ENCODE results near the gene DCST1. TPM values are rescaled to one million over a fixed set of nuclear protein-coding genes. Genes with fewer than 3 reads are reported as not detected.
A peak's percentile ranks its signal among the peaks of the same experiment; 100 is the strongest.

The DCST1 gene
- total and polyA plus RNA-seq, 2 of the 4 experiments (the other 2 are of a cell fraction) = not detected

GRCh38 chr1:154996966-154997701 lies 36.5 kb upstream of the DCST1 start:
- no peak overlapping the region for H3K4me2 ChIP-seq (ENCODE audit: low read depth, low read length)
- peaks cover 7% of the 10 kb centered on the region for H3K9me1 ChIP-seq (ENCODE audit: insufficient read depth, low read length)
- no TSS peak for BruUV-seq (replicated peaks)
- peaks cover 0 to 23% of the 10 kb centered on the region in 2 experiments; a peak in 2 of 4 replicates for H3K79me1 ChIP-seq (ENCODE audit: low read depth in 1 of 2, low read length in 2 of 2)
- no peak overlapping the region for H3K9ac ChIP-seq (ENCODE audit: low read depth, low read length)
- no peaks in the 10 kb centered on the region for H4K20me1 ChIP-seq (ENCODE audit: insufficient read depth, low read length)
- H2BK120ac ChIP-seq (ENCODE audit: low read depth, low read length) = no peak overlapping the region
- H3K18ac ChIP-seq (ENCODE audit: low read depth, low read length) = no peak overlapping the region
- H3K14ac ChIP-seq (replicated peaks; ENCODE audit: low read depth, low read length) = no peak overlapping the region
- no peak overlapping the region for H3K27ac ChIP-seq (ENCODE audit: insufficient read depth, low read length)
- no peak overlapping the region for H3K4ac ChIP-seq (ENCODE audit: low read depth, low read length)
- no peak overlapping the region for H3K56ac ChIP-seq (ENCODE audit: extremely low read depth, insufficient read depth, low read length)
- H2AFZ ChIP-seq (replicated peaks; ENCODE audit: low read length, poor library complexity) = no peak overlapping the region
- CTCF ChIA-PET = interaction anchor here (0.7 to 0.9 kb wide), 2 partner anchors 36 to 536 kb away, joined by 3 to 5 read pairs; partner anchors contain the start of gene PYGO2
- no peak overlapping the region for H4K5ac ChIP-seq (ENCODE audit: low read depth, low read length)
- H3K23ac ChIP-seq (ENCODE audit: low read depth, low read length) = no peak overlapping the region
- DNase-seq = no peak
- no peaks in the 10 kb centered on the region for H3K36me3 ChIP-seq (ENCODE audit: control insufficient read depth, insufficient read depth, low read length)
- POLR2A ChIA-PET (ENCODE audit: unreplicated experiment) = interaction anchor here (1.6 kb wide), 1 partner anchor 25 kb away, joined by 4 read pairs; no protein-coding TSS in a partner anchor
- no peaks in the 10 kb centered on the region for H3K9me3 ChIP-seq (ENCODE audit: control insufficient read depth, insufficient read depth, low read length)
- intact Hi-C loops (cut with micrococcal nuclease) = no loop called here
- WGBS, 2 experiments (ENCODE audit: extremely low coverage in 2 of 2, insufficient read length in 1 of 2) = no CpG with 5 or more reads among the region's 15 CpGs
- in situ Hi-C loops (cut with MboI; ENCODE audit: low sequenced_read_pairs) = no loop called here
- no peak overlapping the region for H4K8ac ChIP-seq (ENCODE audit: low read depth in 2 of 2, low read length in 2 of 2)
- H2BK20ac ChIP-seq (ENCODE audit: low read depth, low read length) = no peak overlapping the region
- no peaks in the 10 kb centered on the region for H3K27me3 ChIP-seq (ENCODE audit: control insufficient read depth, insufficient read depth, low read length)
- H3K4me1 ChIP-seq (ENCODE audit: control insufficient read depth, insufficient read depth, low read length) = peaks cover 13% of the 10 kb centered on the region
- H2BK5ac ChIP-seq (ENCODE audit: low read depth, low read length, poor library complexity, severe bottlenecking) = no peak overlapping the region
- no peak overlapping the region for H2AK5ac ChIP-seq (ENCODE audit: low read depth, low read length)
- H2BK15ac ChIP-seq (ENCODE audit: low read depth, low read length) = no peak overlapping the region
- dilution Hi-C loops (cut with HindIII; ENCODE audit: low sequenced_read_pairs, unreplicated experiment) = no loop called here
- no peak for ATAC-seq (ENCODE audit: low read depth)
- no peak overlapping the region for H3K4me3 ChIP-seq (ENCODE audit: insufficient read depth, low read depth, low read length)
- H4K91ac ChIP-seq (ENCODE audit: insufficient read depth, low read depth, low read length) = no peak overlapping the region
- H2AK9ac ChIP-seq (replicated peaks; ENCODE audit: low read depth, low read length, poor library complexity) = peak overlapping the region; percentile 48
- no peak for TF ChIP-seq RFX5 (IDR thresholded peaks at IDR 0.05; ENCODE audit: low read depth, low read length)
- TF ChIP-seq USF2 (IDR thresholded peaks at IDR 0.05; ENCODE audit: low read depth, low read length) = no peak
- no peak for TF ChIP-seq MAFK (IDR thresholded peaks at IDR 0.05; ENCODE audit: low read depth, low read length)
- TF ChIP-seq FOS (IDR thresholded peaks at IDR 0.05; ENCODE audit: low read depth, low read length) = no peak
- TF ChIP-seq SMC3 (IDR thresholded peaks at IDR 0.05; ENCODE audit: low read depth, low read length) = no peak
- TF ChIP-seq CEBPB (IDR thresholded peaks at IDR 0.05; ENCODE audit: low read depth, low read length) = no peak
- TF ChIP-seq CTCF (conservative IDR thresholded peaks at IDR 0.05; ENCODE audit: low read depth, low read length) = no peak
- no peak for TF ChIP-seq CHD1 (IDR thresholded peaks at IDR 0.05; ENCODE audit: low read depth, low read length)
- TF ChIP-seq, protein P1, sequence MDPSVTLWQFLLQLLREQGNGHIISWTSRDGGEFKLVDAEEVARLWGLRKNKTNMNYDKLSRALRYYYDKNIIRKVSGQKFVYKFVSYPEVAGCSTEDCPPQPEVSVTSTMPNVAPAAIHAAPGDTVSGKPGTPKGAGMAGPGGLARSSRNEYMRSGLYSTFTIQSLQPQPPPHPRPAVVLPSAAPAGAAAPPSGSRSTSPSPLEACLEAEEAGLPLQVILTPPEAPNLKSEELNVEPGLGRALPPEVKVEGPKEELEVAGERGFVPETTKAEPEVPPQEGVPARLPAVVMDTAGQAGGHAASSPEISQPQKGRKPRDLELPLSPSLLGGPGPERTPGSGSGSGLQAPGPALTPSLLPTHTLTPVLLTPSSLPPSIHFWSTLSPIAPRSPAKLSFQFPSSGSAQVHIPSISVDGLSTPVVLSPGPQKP (IDR thresholded peaks at IDR 0.05; ENCODE audit: borderline replicate concordance, low read depth, low read length) = no peak
- no peak for TF ChIP-seq RAD21 (IDR thresholded peaks at IDR 0.05; ENCODE audit: low read length)
- no peak for TF ChIP-seq RCOR1 (IDR thresholded peaks at IDR 0.05; ENCODE audit: insufficient replicate concordance, low read length)
- no peak for TF ChIP-seq BHLHE40 (IDR thresholded peaks at IDR 0.05; ENCODE audit: low read depth, low read length)
- no peak for TF ChIP-seq POLR2A (IDR thresholded peaks at IDR 0.05; ENCODE audit: low read depth, low read length)
- TF ChIP-seq MAZ (IDR thresholded peaks at IDR 0.05; ENCODE audit: borderline replicate concordance, low read depth, low read length) = no peak
- no peak for TF ChIP-seq NFE2L2 (IDR thresholded peaks at IDR 0.05; ENCODE audit: low read depth, low read length)

All from IMR-90 (cell line).